SIG-M5 treated with dmso at 0.1 percent for 504 hours (cell line): ENCODE results near the gene PRKG2.

ENCODE experiments used
- DNase-seq: peaks from one replicate; lab custom pipeline; 2025; ENCODE audit not compliant: unreplicated experiment; lab: John Stamatoyannopoulos, UW

The PRKG2 gene

DNA sequence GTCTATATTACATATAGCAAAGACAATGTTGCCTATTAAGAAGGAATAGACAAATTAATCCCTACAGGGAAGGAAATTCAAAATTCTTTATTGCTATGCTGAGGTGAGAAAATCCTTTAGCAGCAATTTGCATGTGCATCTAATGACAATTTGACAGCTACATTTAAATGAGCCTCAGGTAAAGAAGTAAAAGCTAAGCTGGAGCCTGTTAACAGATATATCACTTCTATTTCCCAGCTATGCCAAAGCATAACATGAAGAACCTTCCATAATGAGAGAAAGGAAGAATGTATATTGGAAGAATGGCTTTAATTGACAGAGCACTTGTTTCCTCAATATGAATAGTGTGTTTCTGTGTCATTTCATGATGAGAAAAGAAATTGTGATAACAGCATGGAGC lies 112.9 kb downstream of the PRKG2 start:
- DNase-seq = no peak

DNA sequence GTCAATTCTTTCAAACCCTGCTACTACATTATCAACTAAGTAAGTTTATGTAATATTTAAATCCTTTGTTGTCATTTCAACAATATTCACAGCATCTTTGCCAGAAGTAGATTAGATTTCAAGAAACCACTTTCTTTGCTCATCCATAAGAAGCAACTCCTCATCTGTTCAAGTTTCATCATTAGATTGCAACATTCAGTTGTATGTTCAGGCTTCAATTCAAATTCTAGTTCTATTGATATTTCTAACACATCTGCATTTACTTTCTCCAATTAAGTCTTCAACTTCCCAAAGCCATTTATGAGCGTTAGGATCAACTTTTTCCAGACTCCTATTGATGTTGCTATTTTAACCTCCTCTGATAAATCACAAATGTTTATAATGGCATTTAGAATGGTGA lies 118.5 kb downstream of the PRKG2 start:
- DNase-seq = no peak

DNA sequence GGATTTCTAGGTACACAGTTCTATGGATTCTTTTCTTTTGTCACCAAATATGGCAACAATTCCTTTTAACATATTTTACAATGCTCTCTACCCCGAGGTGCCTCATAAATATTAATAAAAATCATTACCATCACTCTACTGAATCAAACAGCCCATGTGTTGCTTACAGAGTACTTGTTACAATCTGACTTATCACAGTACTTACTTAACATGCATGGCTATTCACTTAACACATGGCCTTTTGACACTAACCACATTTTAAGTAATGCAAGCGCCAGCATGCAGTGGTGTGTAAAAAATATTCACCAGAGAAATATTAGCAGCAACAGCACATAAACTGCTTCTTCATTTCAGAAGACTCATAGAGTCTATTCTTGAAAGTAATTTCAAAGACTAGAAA lies 119.6 kb downstream of the PRKG2 start:
- no peak for DNase-seq

DNA sequence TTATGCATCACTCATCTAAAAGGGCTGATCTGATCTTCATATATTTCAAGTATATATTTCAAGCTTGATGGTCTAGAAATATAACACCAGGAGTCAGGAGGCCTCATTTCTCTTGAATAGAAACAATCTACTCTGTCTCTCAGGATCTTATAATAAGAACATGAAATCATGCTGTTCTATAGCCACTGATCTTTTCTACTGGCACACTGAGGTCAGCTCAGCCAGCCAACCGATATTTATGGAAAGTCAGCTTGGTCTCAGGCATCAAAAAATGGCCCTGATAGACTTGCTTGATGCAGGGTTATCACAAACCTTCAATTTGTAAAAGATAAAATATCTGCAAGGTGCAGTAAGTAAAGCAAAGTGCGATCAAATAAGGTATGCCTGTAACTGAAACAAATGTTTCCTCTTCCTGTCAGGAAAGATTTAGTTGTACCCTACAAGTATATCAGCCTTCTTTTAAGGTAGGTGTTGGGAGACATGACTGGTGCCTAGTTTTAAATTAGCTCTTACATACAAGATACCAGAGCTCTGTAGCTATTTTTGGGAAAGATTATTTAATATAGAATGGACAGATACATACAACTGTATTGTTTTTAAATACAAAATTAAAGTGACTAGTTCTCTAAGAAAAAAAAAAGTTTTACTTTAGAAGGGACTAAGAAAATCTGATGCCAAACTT lies 121.2 kb downstream of the PRKG2 start:
- DNase-seq = no peak

DNA sequence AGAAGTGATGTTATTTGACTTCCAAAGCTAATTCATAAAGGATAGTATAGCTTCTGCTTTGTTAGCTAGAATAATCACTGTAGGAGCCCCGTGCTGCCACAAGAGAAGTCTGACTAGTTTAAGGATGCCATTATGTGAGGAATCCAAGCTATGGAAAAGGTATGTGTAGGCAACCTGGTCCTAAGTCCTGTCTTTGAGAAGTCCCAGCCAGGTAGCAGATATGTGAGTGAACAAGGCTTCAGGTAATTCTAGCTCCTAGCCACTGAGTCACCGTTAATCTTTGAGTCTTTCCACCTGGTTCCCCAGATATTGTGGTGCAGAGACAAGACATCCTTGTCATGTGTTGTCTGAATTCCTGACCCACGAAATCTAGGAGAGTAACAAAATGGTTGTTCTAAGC lies 129.0 kb downstream of the PRKG2 start:
- DNase-seq = no peak

DNA sequence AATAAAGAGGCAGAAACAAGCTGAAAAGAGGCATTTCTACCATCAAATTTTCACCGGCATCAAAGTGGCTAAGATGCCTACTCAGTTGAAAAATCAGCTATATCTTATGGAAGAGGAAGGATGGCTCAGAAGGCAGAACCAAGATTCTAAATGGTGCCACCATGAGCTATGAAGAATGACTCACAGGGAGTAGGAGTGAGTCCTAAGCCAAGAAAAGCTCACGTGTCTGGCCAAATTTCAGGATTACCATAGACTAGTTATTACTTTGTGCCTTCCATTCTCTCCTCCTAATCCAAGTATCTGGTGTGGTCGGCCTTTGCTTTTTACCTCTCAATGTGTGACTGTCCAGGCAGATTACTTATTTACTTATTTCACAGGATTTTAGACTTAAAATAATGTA lies 129.7 kb downstream of the PRKG2 start:
- DNase-seq = no peak

DNA sequence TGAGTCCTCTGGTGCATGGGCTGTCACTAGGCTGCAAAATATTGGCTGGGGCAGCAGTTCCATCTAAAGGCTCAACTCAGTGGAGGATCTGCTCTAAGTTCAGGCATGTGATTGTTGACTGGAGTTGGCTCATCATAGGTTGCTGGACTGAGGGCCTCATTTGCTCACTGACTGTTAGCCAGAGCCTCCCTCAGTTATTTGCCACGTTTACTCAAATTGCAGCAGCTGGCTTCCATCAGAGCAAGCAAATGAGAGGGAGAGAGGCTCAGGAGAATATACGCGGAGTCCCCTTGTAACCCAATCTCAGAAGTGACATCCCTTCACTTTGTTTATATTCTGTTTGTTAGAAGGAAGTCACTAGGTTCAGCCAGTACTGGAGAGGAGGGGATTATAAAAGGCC lies 130.4 kb downstream of the PRKG2 start:
- DNase-seq = no peak

DNA sequence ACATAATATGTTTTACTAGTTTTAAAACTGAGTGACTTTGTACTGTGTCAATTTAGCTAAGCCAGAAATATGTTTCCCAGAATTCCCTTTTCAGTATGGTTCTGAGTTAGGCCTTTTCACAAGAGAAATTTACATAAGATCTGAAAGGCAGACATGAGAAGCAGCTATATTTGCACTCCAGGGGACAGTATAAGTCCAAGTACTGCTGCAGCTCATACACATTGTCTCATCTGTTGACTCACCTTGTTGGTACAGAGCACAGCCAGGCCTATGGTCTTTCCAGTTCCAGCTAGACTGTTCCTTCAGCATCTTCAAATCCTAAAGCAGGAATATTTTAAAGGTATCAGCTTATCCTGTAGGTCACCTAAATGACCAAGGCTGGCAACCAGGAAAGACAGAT lies 131.0 kb downstream of the PRKG2 start:
- DNase-seq = peak; percentile 6

DNA sequence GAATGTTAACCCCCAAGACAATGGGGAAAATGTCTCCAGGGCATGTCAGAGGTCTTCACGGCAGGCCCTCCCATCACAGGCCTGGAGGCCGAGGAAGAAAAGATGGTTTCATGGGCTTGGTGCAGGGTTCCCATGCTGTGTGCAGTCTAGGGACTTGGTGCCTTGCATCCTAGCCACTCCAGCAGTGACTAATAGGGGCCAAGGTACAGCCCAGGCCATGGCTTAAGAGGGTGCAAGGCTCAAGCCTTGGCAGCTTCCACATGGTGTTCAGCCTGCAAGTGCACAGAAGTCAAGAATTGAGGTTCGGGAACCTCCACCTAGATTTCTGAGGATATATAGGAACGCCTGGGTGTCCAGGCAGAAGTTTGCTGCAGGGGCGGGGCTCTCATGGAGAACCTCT lies 133.9 kb downstream of the PRKG2 start:
- no peak for DNase-seq

DNA sequence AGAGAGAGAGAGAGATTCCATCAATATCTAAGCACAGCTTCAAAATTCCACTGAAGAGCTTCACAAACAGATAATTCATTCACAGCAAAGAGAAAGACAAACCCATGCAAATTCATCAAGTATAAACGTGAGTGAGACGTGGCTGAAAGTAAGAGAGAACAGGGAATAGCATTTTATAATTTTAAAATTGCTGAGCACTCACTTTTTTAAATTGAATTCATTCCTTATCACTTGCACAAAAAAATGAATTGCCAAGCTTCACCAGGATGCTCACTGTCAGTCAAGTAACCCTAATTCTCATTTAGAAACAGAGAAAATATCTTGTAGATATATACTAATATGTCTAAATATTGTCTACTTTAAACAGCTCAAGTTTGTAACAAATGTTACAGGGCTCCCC lies 144.0 kb downstream of the PRKG2 start:
- no peak for DNase-seq

DNA sequence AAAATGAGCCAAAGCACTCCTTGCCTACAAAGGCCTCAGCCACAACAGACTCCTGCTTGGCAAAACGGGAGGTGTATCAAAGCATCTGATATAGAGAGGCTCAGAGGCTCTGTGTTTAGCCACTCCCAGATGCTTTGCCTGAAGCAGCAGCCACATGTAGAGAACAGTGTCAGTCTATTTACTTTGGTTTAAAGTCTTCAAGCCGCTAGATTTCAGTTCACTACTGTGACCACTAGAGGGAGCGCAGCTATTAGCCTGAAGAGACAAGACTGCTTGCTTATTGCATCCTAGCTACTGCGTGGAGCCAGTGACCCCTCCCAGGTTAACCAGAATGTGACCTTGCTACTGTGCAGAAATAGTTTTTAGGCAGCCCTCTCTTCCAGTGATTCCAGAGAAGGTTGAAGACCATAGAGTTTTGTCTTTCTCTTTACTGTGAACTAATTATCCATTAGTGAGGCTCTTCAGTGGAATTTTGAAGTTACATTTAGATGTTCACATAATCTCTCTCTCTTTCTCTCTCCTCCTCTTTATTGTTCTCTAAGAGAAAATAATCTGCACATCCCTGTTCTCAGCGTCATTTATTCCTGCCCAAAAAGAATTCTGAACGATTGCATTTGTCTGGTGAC lies 145.2 kb downstream of the PRKG2 start:
- DNase-seq = peak; percentile 79

DNA sequence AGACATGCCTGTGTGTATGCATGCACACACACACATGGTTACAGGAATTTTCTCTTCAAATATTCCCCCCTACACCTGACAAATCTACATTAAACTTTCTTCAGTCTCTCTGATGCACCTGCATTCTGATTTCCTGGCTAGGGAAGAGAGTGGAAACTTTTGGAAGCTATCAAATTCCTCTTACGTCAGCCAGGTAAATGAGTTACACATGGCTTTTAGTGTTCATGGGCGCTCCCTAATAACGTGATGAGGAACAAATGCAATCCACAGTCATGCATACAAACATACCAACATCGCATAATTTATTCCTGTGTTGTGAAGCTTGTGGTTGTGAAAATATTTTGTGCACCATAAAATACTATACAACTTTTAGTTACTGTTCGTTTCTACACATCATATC lies 149.6 kb downstream of the PRKG2 start:
- no peak for DNase-seq

DNA sequence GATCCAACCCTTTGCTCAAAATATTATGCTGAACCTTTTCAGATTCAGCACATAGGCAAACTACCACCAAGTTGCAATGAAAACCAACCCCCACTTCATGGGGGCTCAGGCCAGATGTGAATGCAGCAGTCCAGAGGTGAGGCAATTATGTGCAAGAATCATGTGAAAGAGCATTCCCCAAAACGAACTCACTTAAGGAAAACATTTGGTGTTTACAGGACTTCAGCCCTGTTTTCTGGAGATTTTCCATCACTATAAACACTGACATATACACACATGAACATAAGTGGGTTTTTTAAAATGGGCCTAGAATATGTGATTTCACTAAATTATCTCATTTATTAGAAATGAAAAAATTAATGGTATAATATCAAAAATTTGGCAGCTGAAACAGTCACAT lies 153.0 kb downstream of the PRKG2 start:
- no peak for DNase-seq

DNA sequence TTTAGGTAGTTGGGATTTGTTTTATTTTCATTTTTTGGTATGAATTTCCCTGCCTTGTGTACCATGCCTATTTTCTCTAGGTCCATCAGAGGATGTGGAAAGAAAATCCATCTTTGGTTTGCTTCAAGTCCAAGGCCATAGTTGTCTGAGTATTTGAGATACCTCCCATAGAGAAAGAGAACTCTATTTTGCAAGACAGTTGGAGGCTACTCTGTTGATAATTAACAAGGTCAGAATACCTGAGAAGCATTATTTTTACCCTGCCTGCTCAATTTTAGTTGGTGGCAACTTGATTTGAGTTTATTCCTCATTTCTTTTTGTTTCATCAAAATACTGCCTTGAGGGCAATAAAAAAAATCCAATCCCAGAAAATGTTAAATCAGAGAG lies 153.7 kb downstream of the PRKG2 start:
- DNase-seq = no peak

DNA sequence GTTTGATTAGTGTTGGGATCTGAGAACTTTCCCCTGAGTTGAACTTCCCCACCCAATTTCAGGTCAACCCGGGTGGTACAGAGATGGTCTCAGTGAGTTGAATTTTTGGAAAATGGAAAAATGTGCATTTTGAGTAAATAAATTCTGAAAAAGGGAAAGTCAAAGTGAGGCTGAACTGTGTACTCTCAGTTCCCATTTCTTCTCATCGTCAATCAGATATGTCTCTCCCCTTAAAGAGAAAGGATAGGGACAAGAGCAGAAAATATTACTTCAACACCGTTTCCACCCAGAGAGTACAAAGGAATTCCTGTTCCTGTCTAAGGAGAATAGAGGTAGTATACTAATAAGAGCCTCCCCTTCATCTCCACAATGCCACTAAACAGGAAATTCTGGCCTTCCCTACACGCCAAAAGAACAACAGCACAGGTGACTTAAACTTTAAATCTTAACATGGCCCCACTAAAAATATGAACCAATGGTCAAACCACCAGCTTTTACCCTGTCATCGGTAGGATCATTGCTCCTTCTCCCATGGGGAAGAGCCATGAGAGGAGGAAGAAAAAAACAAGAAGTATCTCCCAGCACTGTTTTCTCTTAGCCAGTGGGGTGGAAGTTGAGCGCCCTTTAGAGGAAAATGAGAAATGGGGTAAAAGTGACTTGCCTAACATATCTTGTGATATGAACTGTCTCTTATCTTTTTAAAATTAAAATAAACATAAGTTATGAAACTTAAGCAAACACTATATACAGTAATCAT lies 154.3 kb downstream of the PRKG2 start:
- DNase-seq = no peak

DNA sequence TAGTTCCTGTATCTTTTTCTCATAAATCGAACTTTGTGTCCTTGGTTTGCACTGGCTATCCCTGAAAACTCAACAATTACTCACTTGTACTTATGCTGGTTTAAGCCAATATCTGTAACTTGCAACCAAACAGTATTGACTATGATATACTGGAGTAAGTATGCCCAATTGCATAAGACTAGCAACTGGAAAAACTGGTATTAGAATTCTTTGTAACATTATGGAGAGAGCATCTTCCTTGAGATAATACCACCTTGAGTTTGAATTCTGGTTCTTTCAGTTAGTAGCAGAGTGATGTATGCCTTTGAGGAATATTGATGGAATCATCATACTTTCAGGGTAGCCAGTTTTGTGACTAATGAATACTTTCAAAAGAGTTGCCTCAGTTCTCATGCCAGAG lies 156.4 kb downstream of the PRKG2 start:
- no peak for DNase-seq

DNA sequence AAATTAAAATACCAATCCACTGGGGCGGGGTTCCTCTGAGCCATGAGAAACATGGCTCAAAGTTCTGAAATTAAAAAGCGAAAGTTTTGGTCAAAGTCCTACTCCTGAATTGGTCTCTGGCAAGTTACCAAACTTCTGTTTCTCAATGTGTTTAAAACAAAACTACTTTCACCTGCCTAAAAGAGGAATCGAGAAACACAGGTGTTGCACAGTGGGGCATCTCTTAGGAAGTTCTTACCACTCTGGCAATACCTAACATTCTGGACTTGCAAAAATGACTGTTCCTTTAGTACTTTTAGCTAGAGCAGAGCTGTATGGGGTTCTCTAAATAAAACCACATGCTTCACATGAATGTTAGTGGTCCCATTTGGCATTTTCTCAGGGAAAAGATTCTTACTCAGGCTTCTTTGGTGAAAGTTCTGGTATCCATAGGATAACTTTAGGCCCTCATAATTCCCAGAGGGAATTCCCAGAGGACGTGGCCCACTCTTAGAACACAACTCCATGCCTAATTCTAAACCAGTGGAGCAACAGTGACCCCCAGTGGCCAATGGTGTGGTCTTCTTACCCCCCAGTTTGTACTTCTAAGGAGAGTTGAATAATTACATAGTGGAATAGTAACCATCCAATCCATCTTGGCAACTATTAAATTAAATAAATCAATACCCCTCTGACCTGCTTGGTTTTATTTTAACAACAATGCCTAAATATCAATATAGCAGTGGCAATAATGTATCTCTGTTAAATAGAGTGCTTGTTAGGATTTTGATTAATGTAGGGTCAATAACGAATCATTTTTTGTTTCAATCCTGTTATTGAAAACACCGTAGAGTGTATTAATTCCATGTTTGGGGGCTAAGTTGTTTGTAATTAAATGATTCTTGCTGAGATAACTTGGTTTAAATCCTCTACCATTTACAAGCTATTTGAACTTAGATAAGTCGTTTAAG lies 162.6 kb downstream of the PRKG2 start:
- peak; percentile 31 for DNase-seq

DNA sequence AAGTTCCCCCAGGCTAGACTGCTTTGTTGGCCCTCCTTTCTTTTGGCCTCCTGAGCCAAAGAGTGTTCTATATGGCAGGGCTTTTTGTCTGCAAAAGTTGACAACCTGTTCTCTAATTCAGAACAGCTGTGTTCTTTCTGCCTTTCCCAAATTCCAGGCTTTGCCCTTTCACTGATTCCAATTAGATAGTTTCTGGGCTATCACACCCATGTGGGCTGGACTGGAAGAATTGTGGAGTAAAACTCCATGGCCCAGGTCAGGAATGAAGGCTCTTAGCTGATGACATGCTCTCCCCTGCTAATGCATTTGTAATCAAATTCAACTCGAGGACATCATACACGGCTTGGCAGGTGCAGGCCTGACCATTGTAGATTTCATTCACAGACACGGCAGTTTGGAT lies 165.1 kb downstream of the PRKG2 start:
- DNase-seq = no peak

DNA sequence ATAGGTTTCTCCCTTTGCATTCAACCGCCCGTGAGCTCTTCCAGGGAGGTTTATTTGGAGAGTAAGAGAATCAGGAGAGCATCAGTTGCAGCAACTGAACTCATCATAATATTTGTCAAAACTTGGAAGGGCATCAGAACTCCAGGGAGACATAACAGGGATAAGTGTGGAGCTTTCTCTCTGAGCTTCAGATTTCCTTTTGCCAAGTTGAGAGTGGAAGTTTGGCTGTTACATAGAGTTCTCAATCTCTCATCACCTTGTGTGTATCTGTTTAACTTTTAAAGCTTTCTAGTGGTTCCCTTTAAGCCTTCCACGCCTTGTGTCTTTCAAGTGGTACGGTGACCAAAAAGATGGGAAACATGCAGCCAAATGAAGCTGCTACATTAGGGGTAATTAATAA lies 165.7 kb downstream of the PRKG2 start:
- no peak for DNase-seq

DNA sequence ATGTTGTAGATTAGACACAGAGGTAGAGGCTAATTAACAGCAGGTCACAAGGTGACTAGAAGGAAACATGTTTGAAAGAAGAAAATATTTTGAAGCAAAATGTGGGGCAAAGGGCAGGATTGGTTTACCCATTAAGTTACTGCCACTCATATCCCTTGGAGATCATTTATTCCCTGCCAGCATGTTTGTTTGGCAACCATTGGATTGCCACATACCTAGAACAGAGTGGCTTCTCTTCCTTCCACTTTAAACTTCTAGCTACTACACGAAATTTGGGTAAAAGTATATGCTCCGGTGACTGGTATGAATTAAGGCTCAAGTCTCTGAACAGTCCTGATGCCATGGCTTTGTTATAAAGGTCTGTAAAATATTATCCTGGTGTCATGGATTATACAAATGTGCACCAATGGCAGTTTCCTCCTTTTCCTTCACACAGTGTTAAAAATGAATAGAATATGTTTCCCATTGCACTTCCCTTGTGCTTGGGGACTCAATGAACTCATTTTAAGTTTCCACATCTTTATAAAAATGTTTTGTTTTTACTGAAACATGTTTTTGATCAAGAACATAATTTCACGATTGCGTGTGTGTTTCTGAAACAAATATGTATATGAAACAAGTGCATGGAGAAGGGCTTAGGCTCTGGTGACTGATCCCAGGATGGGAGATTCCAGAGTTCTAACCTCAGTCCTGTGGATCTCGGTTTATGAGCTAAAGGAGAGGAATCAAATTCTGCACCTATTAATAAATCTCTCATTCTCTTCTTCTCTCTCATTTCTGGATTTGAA lies 172.2 kb downstream of the PRKG2 start:
- DNase-seq = no peak
